Putamen (tissue), 1 donor: ENCODE results near the gene HIVEP1.
A peak's percentile ranks its signal among the peaks of the same experiment; 100 is the strongest.
"Not testable (repeated sequence)": the region's sequence is repeated elsewhere in the genome, so short reads cannot be mapped to it uniquely, and the experiment has no call there.

Experiments used
- DNase-seq: peaks from one replicate; pipeline ENCODE4 v3.0.0-alpha.2; 2016; ENCODE audit warnings: low spot score

Gene HIVEP1

DNA sequence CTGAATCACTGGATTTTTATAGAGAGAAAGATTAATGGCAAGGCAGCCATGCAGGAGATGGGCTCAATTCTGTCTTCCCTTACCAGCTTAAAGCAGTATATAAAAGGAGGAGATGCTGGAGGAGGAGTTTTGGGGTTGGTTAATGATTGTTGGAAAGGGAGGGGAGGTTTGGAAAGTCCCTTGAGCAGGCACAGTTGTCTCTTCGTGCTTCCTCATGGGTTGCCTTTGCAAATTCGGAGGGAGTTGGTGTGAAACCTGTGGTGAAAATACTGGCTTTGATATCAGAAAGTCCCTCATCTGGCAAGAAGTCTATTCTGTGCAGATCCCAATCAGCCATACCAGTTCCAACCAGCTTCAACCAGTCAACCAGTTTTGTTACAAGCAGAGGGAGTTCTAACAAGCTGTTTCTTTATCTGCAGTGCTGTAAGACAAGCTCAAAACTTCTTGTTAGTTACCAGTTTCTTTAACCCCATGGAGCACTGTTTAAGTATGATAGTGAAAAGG lies 107.0 kb downstream of the HIVEP1 start:
- no peak for DNase-seq

- no peak for DNase-seq
Observed at GRCh38 chr6:12125396-12125795, 113.3 kb downstream of the HIVEP1 start.

GRCh38 chr6:12126051-12126450 lies 113.9 kb downstream of the HIVEP1 start:
- no peak for DNase-seq

DNA sequence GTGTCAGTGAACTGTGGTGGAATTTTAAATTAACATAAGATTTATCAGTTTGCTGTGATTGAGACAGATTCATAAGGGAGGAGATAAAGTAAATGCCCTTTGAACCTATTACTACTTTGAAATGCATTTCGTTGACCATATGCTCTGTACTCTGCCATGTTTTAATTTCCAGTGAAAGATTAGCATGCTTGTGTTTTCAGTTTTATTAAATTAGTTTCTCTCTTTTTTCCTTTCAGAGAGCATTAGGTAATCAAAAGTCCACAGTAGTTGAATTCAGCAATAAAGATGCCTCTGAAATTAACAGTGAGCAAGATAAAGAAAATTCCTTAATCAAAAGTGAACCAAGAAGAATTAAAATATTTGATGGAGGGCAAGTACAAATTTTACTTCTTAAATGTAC lies 117.4 kb downstream of the HIVEP1 start:
- no peak for DNase-seq

GRCh38 chr6:12132351-12133222 lies 120.5 kb downstream of the HIVEP1 start:
- no peak for DNase-seq

DNA sequence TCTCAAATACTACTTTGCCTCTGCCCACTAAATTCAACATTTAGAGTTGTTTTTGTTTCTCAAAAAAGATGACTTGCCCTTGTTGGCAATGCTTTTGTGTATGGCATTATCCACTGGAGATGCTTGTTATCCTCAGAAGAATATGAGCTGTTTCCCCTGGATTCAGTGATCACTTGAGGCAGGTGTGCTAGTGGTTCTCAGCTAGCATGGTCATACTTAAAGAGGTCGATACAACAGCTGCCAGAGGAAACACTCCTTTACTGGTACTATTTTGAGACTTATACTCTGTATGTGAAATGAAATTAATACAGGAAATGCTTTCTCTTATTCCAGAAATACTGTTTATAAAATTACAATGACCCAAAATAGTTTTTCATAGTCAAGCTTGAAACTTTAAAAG lies 122.5 kb downstream of the HIVEP1 start:
- no peak for DNase-seq

- DNase-seq, result no peak
Observed at GRCh38 chr6:12134991-12135390, 122.9 kb downstream of the HIVEP1 start.

DNA sequence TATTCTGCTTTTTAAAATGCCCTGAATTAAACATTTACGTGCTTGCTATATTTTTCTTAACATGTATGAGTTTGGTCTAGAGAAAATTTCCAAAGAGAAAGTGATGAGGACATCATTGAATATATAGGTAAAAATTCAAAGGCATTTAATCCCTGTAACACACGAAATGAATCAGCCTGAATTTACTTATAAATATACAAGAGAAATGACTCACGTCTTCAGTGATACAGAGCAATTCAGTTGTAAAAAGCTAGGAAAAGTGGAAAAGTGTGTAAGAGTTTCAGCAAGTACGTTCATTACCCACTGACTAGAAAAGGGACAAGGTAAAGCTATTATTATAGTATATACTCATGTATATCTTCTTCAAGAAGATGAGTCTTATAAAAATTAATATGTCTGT lies 124.8 kb downstream of the HIVEP1 start:
- no peak for DNase-seq

- no peak for DNase-seq
Observed at GRCh38 chr6:12137480-12137879, 125.4 kb downstream of the HIVEP1 start.

DNA sequence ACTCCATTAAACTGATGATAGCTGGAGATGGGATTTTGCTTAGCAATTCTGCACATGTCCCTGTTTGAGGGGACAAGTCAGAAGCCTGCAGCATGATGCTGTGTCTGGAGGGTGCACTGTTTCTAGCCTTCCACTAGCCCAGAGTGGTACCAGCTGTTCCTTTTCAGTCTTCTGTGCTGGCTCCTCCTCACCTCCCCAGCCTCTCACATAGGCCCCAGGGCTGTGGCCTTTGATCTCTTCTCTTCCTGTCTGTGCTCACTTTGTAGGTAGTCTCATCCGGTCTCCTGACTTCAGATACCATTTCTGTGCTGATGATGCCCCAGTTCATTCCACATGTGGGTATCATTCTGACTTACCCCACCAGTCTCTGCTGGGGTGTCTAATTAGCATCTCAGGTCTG lies 126.3 kb downstream of the HIVEP1 start:
- DNase-seq, result no peak

GRCh38 chr6:12138936-12139335 lies 126.8 kb downstream of the HIVEP1 start:
- no peak for DNase-seq

DNA sequence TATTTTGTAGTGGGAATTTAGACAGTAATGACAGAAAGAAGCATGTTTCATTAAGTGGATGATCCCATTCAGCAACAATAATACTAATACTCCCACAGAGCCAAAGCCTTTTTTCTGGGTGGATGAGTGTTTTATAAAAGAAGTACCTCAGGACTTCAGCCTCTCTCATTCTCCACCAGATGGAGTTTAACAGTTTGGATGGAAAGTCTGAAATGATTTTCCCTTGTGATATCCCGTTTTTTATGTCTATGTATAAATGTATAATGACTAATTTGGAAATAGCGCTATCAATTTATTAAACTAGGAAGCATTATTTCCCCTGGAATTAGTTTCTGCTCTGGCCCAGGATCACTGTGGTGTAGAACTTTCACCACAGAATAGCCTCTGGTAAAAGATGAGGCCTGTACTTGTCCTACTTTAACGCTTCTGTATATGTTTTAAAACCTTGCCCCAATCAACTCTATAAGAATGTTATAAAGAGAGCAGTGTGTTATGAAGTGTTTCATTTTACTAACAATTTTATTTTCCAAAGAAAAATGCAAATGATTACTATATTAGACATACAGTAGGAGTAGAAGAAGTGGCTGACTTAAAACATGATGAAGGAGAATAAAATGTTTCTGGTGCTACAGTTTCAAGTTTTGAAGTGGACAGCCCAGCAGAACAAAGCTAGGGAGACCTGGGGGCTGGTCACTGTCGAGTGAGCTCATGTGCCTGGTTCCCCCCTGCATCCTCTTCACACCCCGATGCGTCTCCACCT lies 135.6 kb downstream of the HIVEP1 start:
- DNase-seq, result no peak

GRCh38 chr6:12148317-12148801 lies 136.2 kb downstream of the HIVEP1 start:
- DNase-seq, result no peak

GRCh38 chr6:12148841-12149240 lies 136.7 kb downstream of the HIVEP1 start:
- DNase-seq, result no peak

DNA sequence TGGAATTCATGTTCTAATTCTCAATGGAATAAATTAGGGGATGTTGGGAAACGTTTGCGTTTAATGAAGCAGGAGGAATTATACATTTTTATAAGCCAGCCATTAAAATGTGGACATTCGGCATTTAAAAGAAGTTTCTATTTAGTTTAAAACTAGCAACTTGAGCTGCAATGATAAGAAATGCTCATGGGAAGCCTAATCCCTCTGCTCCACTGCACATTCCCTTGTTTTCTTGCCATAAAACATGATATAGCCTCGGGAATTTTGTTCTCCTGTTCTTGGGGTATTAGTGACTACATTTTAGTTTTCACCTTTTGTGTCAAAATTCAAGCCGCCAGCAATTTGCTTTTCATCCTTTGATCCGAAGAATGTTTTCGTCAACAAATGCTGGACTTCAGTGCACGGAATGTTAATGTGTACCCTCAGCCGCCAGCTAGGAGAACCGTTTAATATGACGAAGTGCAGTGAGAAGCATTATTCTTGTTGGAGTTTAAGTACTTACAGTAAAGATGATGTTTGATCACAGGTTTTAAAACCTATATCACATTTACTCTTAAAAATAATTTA lies 137.9 kb downstream of the HIVEP1 start:
- DNase-seq, result peak; percentile 36

DNA sequence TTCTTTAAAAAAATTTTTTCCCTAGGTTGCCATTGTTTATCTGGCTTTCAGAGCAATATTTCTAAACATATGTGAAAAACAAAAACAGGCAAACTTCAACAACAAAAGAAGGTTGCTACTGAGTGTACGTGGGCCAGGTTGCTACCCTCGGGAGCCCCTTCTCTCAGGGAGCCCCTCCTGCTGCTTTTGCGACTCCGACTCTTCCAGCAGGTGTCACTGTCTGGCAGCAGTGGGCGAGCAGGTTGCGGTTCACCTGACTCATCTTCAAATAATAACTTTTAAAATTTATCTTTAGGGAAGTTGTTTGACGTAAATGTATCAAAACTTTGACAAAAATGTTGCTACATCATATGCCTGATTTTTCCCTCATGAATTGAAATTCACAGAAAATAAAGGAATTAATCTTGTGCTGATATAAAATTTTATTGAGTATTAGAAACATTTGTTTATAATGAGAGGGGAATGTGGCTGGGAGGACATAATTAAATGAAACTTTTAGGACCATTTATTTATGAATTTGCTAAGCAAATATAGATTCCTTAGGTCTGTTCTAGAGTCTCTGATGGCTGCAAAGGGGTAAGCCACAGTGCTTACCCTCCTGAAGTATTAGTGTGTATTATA lies 138.8 kb downstream of the HIVEP1 start:
- DNase-seq, result peak; percentile 60

DNA sequence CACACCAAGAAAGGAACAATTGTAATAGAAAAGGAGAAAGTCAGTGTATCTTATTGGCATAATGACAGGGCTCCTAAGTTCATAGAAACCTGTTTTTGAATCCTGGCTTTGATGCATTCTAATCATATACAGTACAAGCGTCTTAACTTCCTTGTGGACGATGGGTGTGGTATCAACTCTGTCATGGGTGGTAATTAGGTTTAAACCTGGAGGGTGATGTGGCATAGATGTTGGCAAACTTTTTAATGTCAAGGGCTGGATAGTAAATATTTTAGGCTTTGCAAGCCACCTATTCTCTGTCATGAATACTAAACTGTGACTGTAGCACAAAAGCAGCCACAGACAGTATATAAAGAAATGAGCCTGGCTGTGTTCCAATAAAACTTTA lies 139.3 kb downstream of the HIVEP1 start:
- DNase-seq, result no peak

GRCh38 chr6:12152023-12152970 lies 140.2 kb downstream of the HIVEP1 start:
- DNase-seq, result peak; percentile 71

DNA sequence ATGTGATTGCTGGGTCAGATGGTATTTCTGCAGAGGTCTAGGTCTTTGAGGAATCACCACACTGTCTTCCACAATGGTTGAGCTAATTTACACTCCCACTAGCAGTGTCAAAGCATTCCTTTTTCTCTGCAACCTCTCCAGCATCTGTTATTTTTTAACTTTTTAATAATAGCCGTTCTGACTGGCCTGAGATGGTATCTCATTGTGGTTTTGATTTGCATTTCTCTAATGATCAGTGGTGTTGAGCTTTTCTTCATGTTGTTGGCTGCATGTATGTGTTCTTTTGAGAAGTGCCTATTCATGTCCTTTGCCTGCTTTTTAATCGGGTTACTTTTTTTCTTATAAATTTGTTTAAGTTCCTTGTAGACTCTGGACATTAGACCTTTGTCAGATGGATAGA lies 143.7 kb downstream of the HIVEP1 start:
- not testable (repeated sequence) for DNase-seq

GRCh38 chr6:12158686-12159415 lies 146.7 kb downstream of the HIVEP1 start:
- no peak for DNase-seq
